ENCODE measurements around the gene PRDX3. TPM values are rescaled to one million over a fixed set of nuclear protein-coding genes. Genes with fewer than 3 reads are reported as not detected.

PRDX3 gene
- total and polyA plus RNA-seq, 2 of the 4 experiments (the other 2 are of a cell fraction), result 169 to 187 TPM

DNA sequence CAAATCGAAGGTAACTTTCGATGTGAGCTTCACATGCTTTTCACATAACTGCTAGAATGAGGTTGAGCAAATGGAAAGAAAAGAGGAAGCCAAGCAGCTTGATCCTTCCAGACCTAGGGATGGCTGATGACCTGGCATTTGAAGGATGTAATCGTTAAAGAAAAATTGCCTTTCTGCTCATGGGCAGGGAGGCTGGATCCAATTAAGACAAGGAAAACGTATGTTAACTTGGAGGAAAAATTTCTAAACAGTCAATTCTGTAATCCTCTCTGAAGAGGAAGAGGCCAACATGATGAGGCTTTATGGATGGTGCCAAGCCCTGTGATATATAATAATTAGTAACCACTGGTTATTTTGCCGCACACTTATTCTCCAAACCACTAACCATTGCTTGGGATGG, 41.3 kb upstream of the PRDX3 start:
- peak overlapping the region; percentile 83 for H3K4me2 ChIP-seq (ENCODE audit: low read depth, low read length)
- peak overlapping the region; percentile 57 for H2BK5ac ChIP-seq (ENCODE audit: low read depth, low read length, poor library complexity, severe bottlenecking)
- dilution Hi-C loops (cut with HindIII; ENCODE audit: low sequenced_read_pairs, unreplicated experiment), result no loop called here
- ChIA-PET CTCF (interaction anchor here (1.6 kb wide), 1 partner anchor 13 kb away, joined by 4 read pairs; no protein-coding TSS in a partner anchor), POLR2A (ENCODE audit: unreplicated experiment) (no interaction called here)
- peak overlapping the region; percentile 7 to 70; a peak in 3 of 4 replicates for H4K8ac ChIP-seq (ENCODE audit: low read depth in 2 of 2, low read length in 2 of 2)
- TF ChIP-seq, protein P1, sequence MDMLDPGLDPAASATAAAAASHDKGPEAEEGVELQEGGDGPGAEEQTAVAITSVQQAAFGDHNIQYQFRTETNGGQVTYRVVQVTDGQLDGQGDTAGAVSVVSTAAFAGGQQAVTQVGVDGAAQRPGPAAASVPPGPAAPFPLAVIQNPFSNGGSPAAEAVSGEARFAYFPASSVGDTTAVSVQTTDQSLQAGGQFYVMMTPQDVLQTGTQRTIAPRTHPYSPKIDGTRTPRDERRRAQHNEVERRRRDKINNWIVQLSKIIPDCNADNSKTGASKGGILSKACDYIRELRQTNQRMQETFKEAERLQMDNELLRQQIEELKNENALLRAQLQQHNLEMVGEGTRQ (IDR thresholded peaks at IDR 0.05; ENCODE audit: low read depth, low read length), result no peak
- TF ChIP-seq CEBPB (IDR thresholded peaks at IDR 0.05; ENCODE audit: low read depth, low read length), result no peak
- TF ChIP-seq MAZ (IDR thresholded peaks at IDR 0.05; ENCODE audit: borderline replicate concordance, low read depth, low read length), result no peak
- no peak for TF ChIP-seq FOS (IDR thresholded peaks at IDR 0.05; ENCODE audit: low read depth, low read length)
- TF ChIP-seq, protein P2, sequence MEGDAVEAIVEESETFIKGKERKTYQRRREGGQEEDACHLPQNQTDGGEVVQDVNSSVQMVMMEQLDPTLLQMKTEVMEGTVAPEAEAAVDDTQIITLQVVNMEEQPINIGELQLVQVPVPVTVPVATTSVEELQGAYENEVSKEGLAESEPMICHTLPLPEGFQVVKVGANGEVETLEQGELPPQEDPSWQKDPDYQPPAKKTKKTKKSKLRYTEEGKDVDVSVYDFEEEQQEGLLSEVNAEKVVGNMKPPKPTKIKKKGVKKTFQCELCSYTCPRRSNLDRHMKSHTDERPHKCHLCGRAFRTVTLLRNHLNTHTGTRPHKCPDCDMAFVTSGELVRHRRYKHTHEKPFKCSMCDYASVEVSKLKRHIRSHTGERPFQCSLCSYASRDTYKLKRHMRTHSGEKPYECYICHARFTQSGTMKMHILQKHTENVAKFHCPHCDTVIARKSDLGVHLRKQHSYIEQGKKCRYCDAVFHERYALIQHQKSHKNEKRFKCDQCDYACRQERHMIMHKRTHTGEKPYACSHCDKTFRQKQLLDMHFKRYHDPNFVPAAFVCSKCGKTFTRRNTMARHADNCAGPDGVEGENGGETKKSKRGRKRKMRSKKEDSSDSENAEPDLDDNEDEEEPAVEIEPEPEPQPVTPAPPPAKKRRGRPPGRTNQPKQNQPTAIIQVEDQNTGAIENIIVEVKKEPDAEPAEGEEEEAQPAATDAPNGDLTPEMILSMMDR (conservative IDR thresholded peaks at IDR 0.05; ENCODE audit: low read depth, low read length), result no peak
- TF ChIP-seq, protein P3, sequence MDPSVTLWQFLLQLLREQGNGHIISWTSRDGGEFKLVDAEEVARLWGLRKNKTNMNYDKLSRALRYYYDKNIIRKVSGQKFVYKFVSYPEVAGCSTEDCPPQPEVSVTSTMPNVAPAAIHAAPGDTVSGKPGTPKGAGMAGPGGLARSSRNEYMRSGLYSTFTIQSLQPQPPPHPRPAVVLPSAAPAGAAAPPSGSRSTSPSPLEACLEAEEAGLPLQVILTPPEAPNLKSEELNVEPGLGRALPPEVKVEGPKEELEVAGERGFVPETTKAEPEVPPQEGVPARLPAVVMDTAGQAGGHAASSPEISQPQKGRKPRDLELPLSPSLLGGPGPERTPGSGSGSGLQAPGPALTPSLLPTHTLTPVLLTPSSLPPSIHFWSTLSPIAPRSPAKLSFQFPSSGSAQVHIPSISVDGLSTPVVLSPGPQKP (IDR thresholded peaks at IDR 0.05; ENCODE audit: borderline replicate concordance, low read depth, low read length), result no peak
- no peak for TF ChIP-seq RCOR1 (IDR thresholded peaks at IDR 0.05; ENCODE audit: insufficient replicate concordance, low read length)
- no peak for TF ChIP-seq SMC3 (IDR thresholded peaks at IDR 0.05; ENCODE audit: low read depth, low read length)
- TF ChIP-seq POLR2A (IDR thresholded peaks at IDR 0.05; ENCODE audit: low read depth, low read length), result no peak
- TF ChIP-seq RAD21 (IDR thresholded peaks at IDR 0.05; ENCODE audit: low read length), result no peak
- no peak for TF ChIP-seq RFX5 (IDR thresholded peaks at IDR 0.05; ENCODE audit: low read depth, low read length)
- no peak for TF ChIP-seq BHLHE40 (IDR thresholded peaks at IDR 0.05; ENCODE audit: low read depth, low read length)
- TF ChIP-seq CHD1 (IDR thresholded peaks at IDR 0.05; ENCODE audit: low read depth, low read length), result no peak
- TF ChIP-seq MXI1 (IDR thresholded peaks at IDR 0.05; ENCODE audit: borderline replicate concordance, low read depth, low read length), result no peak
- no peak for TF ChIP-seq MAFK (IDR thresholded peaks at IDR 0.05; ENCODE audit: low read depth, low read length)
- TF ChIP-seq NFE2L2 (IDR thresholded peaks at IDR 0.05; ENCODE audit: low read depth, low read length), result no peak
- peaks cover 43% of the 10 kb centered on the region for H3K9me1 ChIP-seq (ENCODE audit: insufficient read depth, low read length)
- WGBS, 2 experiments (ENCODE audit: extremely low coverage in 2 of 2, insufficient read length in 1 of 2), result no CpG with 5 or more reads among the region's 5 CpGs
- H3K56ac ChIP-seq (ENCODE audit: extremely low read depth, insufficient read depth, low read length), result peak overlapping the region; percentile 44; the same call in 1 of the 2 replicates
- peak overlapping the region; percentile 37; the same call in 2 of the 3 replicates for H2BK15ac ChIP-seq (ENCODE audit: low read depth, low read length)
- ATAC-seq (ENCODE audit: low read depth), result no peak
- peak overlapping the region; percentile 86 for H3K4ac ChIP-seq (ENCODE audit: low read depth, low read length)
- in situ Hi-C loops (cut with MboI; ENCODE audit: low sequenced_read_pairs), result no loop called here
- H3K9ac ChIP-seq (ENCODE audit: low read depth, low read length), result peak overlapping the region; percentile 45; the same call in 1 of the 2 replicates
- H4K5ac ChIP-seq (ENCODE audit: low read depth, low read length), result peak overlapping the region; percentile 90
- H2AK5ac ChIP-seq (ENCODE audit: low read depth, low read length), result peak overlapping the region; percentile 67
- BruUV-seq (replicated peaks), result no TSS peak
- H3K4me3 ChIP-seq (ENCODE audit: insufficient read depth, low read depth, low read length), result no peak overlapping the region
- intact Hi-C loops (cut with micrococcal nuclease), result loop anchor here (2.0 kb wide), 1 partner anchor 15 kb away; no protein-coding TSS in a partner anchor
- peak overlapping the region; percentile 85 for H2BK120ac ChIP-seq (ENCODE audit: low read depth, low read length)
- peaks cover 3% of the 10 kb centered on the region; the same call in 1 of the 2 replicates for H3K36me3 ChIP-seq (ENCODE audit: control insufficient read depth, insufficient read depth, low read length)
- peak overlapping the region; percentile 94; the same call in 1 of the 2 replicates for H3K27ac ChIP-seq (ENCODE audit: insufficient read depth, low read length)
- peaks cover 55 to 92% of the 10 kb centered on the region in 2 experiments for H3K79me1 ChIP-seq (ENCODE audit: low read depth in 1 of 2, low read length in 2 of 2)
- peak overlapping the region; percentile 84 for H4K91ac ChIP-seq (ENCODE audit: insufficient read depth, low read depth, low read length)
- DNase-seq, result no peak
- H2AK9ac ChIP-seq (replicated peaks; ENCODE audit: low read depth, low read length, poor library complexity), result no peak overlapping the region
- no peaks in the 10 kb centered on the region for H3K9me3 ChIP-seq (ENCODE audit: control insufficient read depth, insufficient read depth, low read length)
- peak overlapping the region; percentile 88 for H3K14ac ChIP-seq (replicated peaks; ENCODE audit: low read depth, low read length)
- H3K23ac ChIP-seq (ENCODE audit: low read depth, low read length), result peak overlapping the region; percentile 82
- no peak overlapping the region for H2AFZ ChIP-seq (replicated peaks; ENCODE audit: low read length, poor library complexity)
- peak overlapping the region; percentile 36 for H2BK20ac ChIP-seq (ENCODE audit: low read depth, low read length)
- H4K20me1 ChIP-seq (ENCODE audit: insufficient read depth, low read length), result peaks cover 69% of the 10 kb centered on the region
- H3K4me1 ChIP-seq (ENCODE audit: control insufficient read depth, insufficient read depth, low read length), result peaks cover 49% of the 10 kb centered on the region
- peak overlapping the region; percentile 92 for H3K18ac ChIP-seq (ENCODE audit: low read depth, low read length)
- no peaks in the 10 kb centered on the region for H3K27me3 ChIP-seq (ENCODE audit: control insufficient read depth, insufficient read depth, low read length)
